ENCODE data around the gene DPYD. TPM values are rescaled to one million over a fixed set of nuclear protein-coding genes. Genes with fewer than 3 reads are reported as not detected.

The DPYD gene
- total RNA-seq, 2 experiments from 2014 or later = 34.4 to 35.9 TPM

GRCh38 chr1:97451944-97452343 lies 468.9 kb downstream of the DPYD start:
- H3K4me3 ChIP-seq (ENCODE audit: low read length) = no peak overlapping the region
- Mint-ChIP-seq H3K27me3 (no peaks in the 10 kb centered on the region), H3K36me3 (ENCODE audit: low read depth) (peaks cover 39% of the 10 kb centered on the region), H3K9me3 (no peaks in the 10 kb centered on the region), H3K4me1 (ENCODE audit: low read depth) (no peaks in the 10 kb centered on the region), H3K27ac (no peak overlapping the region), H3K4me3 (no peak overlapping the region)
- ChIA-PET CTCF (no interaction called here), POLR2A (no interaction called here)
- no peak for TF ChIP-seq CTCF (IDR thresholded peaks at IDR 0.05)
- no peaks in the 10 kb centered on the region for H3K9me3 ChIP-seq (ENCODE audit: control insufficient read depth in 1 of 2, insufficient read depth in 1 of 2, low read length in 2 of 2)
- no peak overlapping the region for H3K27ac ChIP-seq (ENCODE audit: low read depth in 1 of 2, low read length in 2 of 2)
- ATAC-seq (ENCODE audit: poor library complexity) (no peak), DNase-seq (no peak)
- H3K36me3 ChIP-seq (ENCODE audit: insufficient read depth, low read length) = peaks cover 18% of the 10 kb centered on the region
- intact Hi-C loops (cut with DNase I, micrococcal nuclease) = no loop called here
- no peaks in the 10 kb centered on the region for H3K4me1 ChIP-seq (ENCODE audit: insufficient read depth, low read length)
- no peaks in the 10 kb centered on the region for H3K27me3 ChIP-seq (ENCODE audit: control insufficient read depth in 1 of 2, insufficient read depth in 2 of 2, low read length in 2 of 2)

GRCh38 chr1:97451046-97451826 lies 469.6 kb downstream of the DPYD start:
- ChIA-PET POLR2A (no interaction called here), CTCF (no interaction called here)
- no peaks in the 10 kb centered on the region for H3K27me3 ChIP-seq (ENCODE audit: control insufficient read depth in 1 of 2, insufficient read depth in 2 of 2, low read length in 2 of 2)
- H3K27ac ChIP-seq (ENCODE audit: low read depth in 1 of 2, low read length in 2 of 2) = no peak overlapping the region
- TF ChIP-seq CTCF (IDR thresholded peaks at IDR 0.05) = no peak
- H3K36me3 ChIP-seq (ENCODE audit: insufficient read depth, low read length) = peaks cover 20% of the 10 kb centered on the region
- no peak overlapping the region for H3K4me3 ChIP-seq (ENCODE audit: low read length)
- DNase-seq = no peak
- Mint-ChIP-seq H3K9me3 (no peaks in the 10 kb centered on the region), H3K4me3 (no peak overlapping the region), H3K27ac (no peak overlapping the region), H3K4me1 (ENCODE audit: low read depth) (no peaks in the 10 kb centered on the region), H3K36me3 (ENCODE audit: low read depth) (peaks cover 43% of the 10 kb centered on the region), H3K27me3 (no peaks in the 10 kb centered on the region)
- no peaks in the 10 kb centered on the region for H3K4me1 ChIP-seq (ENCODE audit: insufficient read depth, low read length)
- H3K9me3 ChIP-seq (ENCODE audit: control insufficient read depth in 1 of 2, insufficient read depth in 1 of 2, low read length in 2 of 2) = no peaks in the 10 kb centered on the region
- ATAC-seq (ENCODE audit: poor library complexity) = no peak
- intact Hi-C loops (cut with DNase I, micrococcal nuclease) = no loop called here

GRCh38 chr1:97441966-97442365 lies 478.9 kb downstream of the DPYD start:
- no peak overlapping the region for H3K4me3 ChIP-seq (ENCODE audit: low read length)
- H3K9me3 ChIP-seq (ENCODE audit: control insufficient read depth in 1 of 2, insufficient read depth in 1 of 2, low read length in 2 of 2) = no peaks in the 10 kb centered on the region
- CTCF ChIA-PET = interaction anchor here (1.2 kb wide), 1 partner anchor 25 kb away, joined by 3 read pairs; no protein-coding TSS in a partner anchor
- H3K27me3 ChIP-seq (ENCODE audit: control insufficient read depth in 1 of 2, insufficient read depth in 2 of 2, low read length in 2 of 2) = no peaks in the 10 kb centered on the region
- no peak for ATAC-seq (ENCODE audit: poor library complexity)
- H3K27ac Mint-ChIP-seq = no peak overlapping the region
- H3K27me3 Mint-ChIP-seq = no peaks in the 10 kb centered on the region
- H3K4me1 ChIP-seq (ENCODE audit: insufficient read depth, low read length) = no peaks in the 10 kb centered on the region
- H3K36me3 ChIP-seq (ENCODE audit: insufficient read depth, low read length) = peaks cover 6% of the 10 kb centered on the region
- no peaks in the 10 kb centered on the region for H3K4me1 Mint-ChIP-seq (ENCODE audit: low read depth)
- no peak for TF ChIP-seq CTCF (IDR thresholded peaks at IDR 0.05)
- no peak for DNase-seq
- H3K27ac ChIP-seq (ENCODE audit: low read depth in 1 of 2, low read length in 2 of 2) = no peak overlapping the region
- H3K9me3 Mint-ChIP-seq = no peaks in the 10 kb centered on the region
- no peak overlapping the region for H3K4me3 Mint-ChIP-seq
- H3K36me3 Mint-ChIP-seq (ENCODE audit: low read depth) = peaks cover 55% of the 10 kb centered on the region
- POLR2A ChIA-PET = no interaction called here
- intact Hi-C loops (cut with DNase I, micrococcal nuclease) = no loop called here

Measured in CD4-positive, alpha-beta T cell (primary cell).